GM23248 (cell line): ENCODE data around the gene NR5A2. TPM values are rescaled to one million over a fixed set of nuclear protein-coding genes. Genes with fewer than 3 reads are reported as not detected.
"Not testable (repeated sequence)": the region's sequence is repeated elsewhere in the genome, so short reads cannot be mapped to it uniquely, and the experiment has no call there.

Experiments used
- DNase-seq: peaks from one replicate; pipeline ENCODE4 v3.0.0-alpha.2; 2015
- H2AFZ ChIP-seq: fragments of 200-600 bp; sonication (generic); 2 replicates; pipeline ENCODE4 v1.6.1; 2016; ENCODE audit warnings: antibody characterized with exemption
- H3F3A ChIP-seq: fragments of 200-600 bp; sonication (generic); 2 replicates; pipeline ENCODE4 v1.6.1; 2016; ENCODE audit warnings: mild to moderate bottlenecking, antibody characterized with exemption, mixed run types; ENCODE audit not compliant: insufficient read depth
- H3K27ac ChIP-seq: fragments of 200-600 bp; sonication (generic); 2 replicates; pipeline ENCODE4 v1.5.1; 2016; ENCODE audit warnings: mild to moderate bottlenecking
- H3K27me3 ChIP-seq: fragments of 200-600 bp; sonication (generic); replicated peaks from 2 replicates; pipeline ENCODE4 v1.6.1; 2016; ENCODE audit warnings: mild to moderate bottlenecking; ENCODE audit not compliant: insufficient read depth
- H3K36me3 ChIP-seq: fragments of 200-600 bp; sonication (generic); 2 replicates; pipeline ENCODE4 v1.6.1; 2016; ENCODE audit warnings: low read depth, mild to moderate bottlenecking
- H3K4me1 ChIP-seq: fragments of 200-600 bp; sonication (generic); 2 replicates; pipeline ENCODE4 v1.6.1; 2016; ENCODE audit warnings: mild to moderate bottlenecking; ENCODE audit not compliant: insufficient read depth
- H3K4me2 ChIP-seq: fragments of 200-600 bp; sonication (generic); one replicate; pipeline ENCODE4 v1.6.1; 2016; ENCODE audit warnings: mild to moderate bottlenecking; ENCODE audit not compliant: unreplicated experiment
- H3K4me3 ChIP-seq: fragments of 200-600 bp; sonication (generic); 2 replicates; pipeline ENCODE4 v1.5.1; 2016; ENCODE audit warnings: mild to moderate bottlenecking
- H3K79me2 ChIP-seq: fragments of 200-600 bp; sonication (generic); 2 replicates; pipeline ENCODE4 v1.6.1; 2016; ENCODE audit warnings: mild to moderate bottlenecking; ENCODE audit not compliant: insufficient read depth
- H3K9ac ChIP-seq: fragments of 200-600 bp; sonication (generic); 2 replicates; pipeline ENCODE4 v1.6.1; 2016; ENCODE audit warnings: mild to moderate bottlenecking
- H3K9me2 ChIP-seq: fragments of 200-600 bp; sonication (generic); 2 replicates; pipeline ENCODE4 v1.6.1; 2016; ENCODE audit warnings: mixed run types, mild to moderate bottlenecking, moderate library complexity; ENCODE audit not compliant: insufficient read depth
- H3K9me3 ChIP-seq: fragments of 200-600 bp; sonication (generic); one replicate; pipeline ENCODE4 v1.6.1; 2017; ENCODE audit warnings: low read depth
- H4K20me1 ChIP-seq: fragments of 200-600 bp; sonication (generic); 2 replicates; pipeline ENCODE4 v1.6.0; 2016; ENCODE audit not compliant: insufficient read depth
- EZH2 ChIP-seq: fragments of 200-600 bp; sonication (generic); IDR thresholded peaks from 2 replicates; pipeline ENCODE4 v1.6.1; 2018; ENCODE audit warnings: antibody characterized with exemption, mild to moderate bottlenecking; ENCODE audit not compliant: insufficient read depth, poor library complexity, severe bottlenecking
- EZH2phosphoT487 ChIP-seq: fragments of 200-600 bp; sonication (generic); IDR thresholded peaks from 2 replicates; pipeline ENCODE4 v1.6.1; 2018; ENCODE audit warnings: antibody characterized with exemption, moderate library complexity, mild to moderate bottlenecking, low read depth; ENCODE audit not compliant: insufficient read depth
- WGBS, 2 experiments: methylation state at CpG; one replicate each; pipeline ENCODE4 v1.1.6; 2015 to 2017; ENCODE audit warnings: low lambda C conversion rate in 2 of 2, low coverage in 1 of 2; ENCODE audit errors: missing lambda C conversion rate in 2 of 2; 5-methylcytosine and 5-hydroxymethylcytosine counted together
- in situ Hi-C: fragments of 300-500 bp; cut with MboI; formaldehyde crosslinking; loops from 2 replicates; pipeline ENCODE4 v1.15.0; 2020
- polyA plus RNA-seq: library from polyadenylated mRNA; unstranded; fragments of >200 nt; fragmentation: Nextera tagmentation; extraction: Ambion mirVana; gene quantifications from 2 replicates; pipeline ENCODE4 v1.2.1, GENCODE V29; 2016
- total RNA-seq: library from RNA; depleted of rRNA; stranded (reverse); fragments of >200 nt; shearing (Covaris generic); gene quantifications from 2 replicates; pipeline ENCODE4 v1.2.3, GENCODE V29; 2014

NR5A2 gene
- total and polyA plus RNA-seq, 2 experiments from 2014 or later: 0.06 to 0.65 TPM

DNA sequence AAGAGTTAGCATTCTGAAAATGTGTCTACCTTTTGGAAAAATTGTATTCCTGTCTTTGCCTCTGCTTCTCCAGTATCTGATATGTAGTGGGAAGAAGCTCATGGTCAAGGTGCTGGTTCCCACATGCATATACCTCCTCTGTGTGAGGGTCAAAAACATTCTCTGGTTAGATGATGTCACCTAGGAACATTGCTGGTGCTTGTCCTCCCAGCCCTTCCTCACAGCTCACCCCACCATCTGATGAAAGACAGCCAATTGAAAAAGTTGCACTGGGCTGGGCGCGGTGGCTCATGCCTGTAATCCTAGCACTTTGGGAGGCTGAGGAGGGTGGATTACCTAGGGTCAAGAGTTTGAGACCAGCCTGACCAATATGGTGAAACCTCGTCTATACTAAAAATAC, 154.4 kb downstream of the NR5A2 start:
- Histone ChIP-seq H3K9ac (no peak overlapping the region), H3K79me2 (no peaks in the 10 kb centered on the region), H3K27me3 (no peaks in the 10 kb centered on the region), H3K4me1 (peaks cover 47% of the 10 kb centered on the region), H3K36me3 (no peaks in the 10 kb centered on the region), H4K20me1 (no peaks in the 10 kb centered on the region), H2AFZ (no peak overlapping the region), H3K27ac (no peak overlapping the region), H3K4me3 (no peak overlapping the region), H3K4me2 (no peak overlapping the region), H3K9me3 (no peaks in the 10 kb centered on the region), H3F3A (peaks cover 42% of the 10 kb centered on the region), H3K9me2 (no peaks in the 10 kb centered on the region)
- DNase-seq: no peak
- no peak for TF ChIP-seq EZH2phosphoT487
- no peak for TF ChIP-seq EZH2
- in situ Hi-C loops: no loop called here
- WGBS, 2 experiments: 95 to 100% methylated on average over 3 of the region's 3 CpGs

DNA sequence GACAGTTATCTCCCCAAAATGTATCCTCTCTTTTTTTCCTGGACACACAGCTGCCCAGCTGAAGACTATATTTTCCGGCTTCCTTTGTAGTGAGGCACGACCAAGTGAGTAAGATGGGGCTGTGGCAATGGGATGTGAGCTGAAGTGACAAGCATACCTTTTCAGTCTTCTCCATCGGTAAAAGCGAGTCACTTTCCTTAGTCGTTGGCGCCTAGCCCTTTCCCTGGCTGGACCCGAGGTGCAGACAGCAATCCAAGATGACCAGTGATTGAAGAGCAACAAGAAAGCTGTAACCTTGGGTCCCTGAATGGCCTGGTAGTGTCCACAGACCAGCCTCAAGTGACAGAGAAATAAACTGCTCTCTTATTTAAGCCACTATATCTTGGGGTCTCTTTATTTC, 155.2 kb downstream of the NR5A2 start:
- TF ChIP-seq EZH2phosphoT487 (no peak), EZH2 (no peak)
- Histone ChIP-seq H3K9ac (no peak overlapping the region), H3F3A (peaks cover 42% of the 10 kb centered on the region), H3K27me3 (no peaks in the 10 kb centered on the region), H3K36me3 (no peaks in the 10 kb centered on the region), H4K20me1 (no peaks in the 10 kb centered on the region), H3K4me3 (no peak overlapping the region), H2AFZ (no peak overlapping the region), H3K79me2 (no peaks in the 10 kb centered on the region), H3K4me1 (peaks cover 47% of the 10 kb centered on the region), H3K9me2 (no peaks in the 10 kb centered on the region), H3K27ac (no peak overlapping the region), H3K4me2 (no peak overlapping the region), H3K9me3 (no peaks in the 10 kb centered on the region)
- peak; percentile 31 for DNase-seq
- in situ Hi-C loops: no loop called here
- WGBS, 2 experiments: 47 to 50% methylated on average over 7 of the region's 7 CpGs

DNA sequence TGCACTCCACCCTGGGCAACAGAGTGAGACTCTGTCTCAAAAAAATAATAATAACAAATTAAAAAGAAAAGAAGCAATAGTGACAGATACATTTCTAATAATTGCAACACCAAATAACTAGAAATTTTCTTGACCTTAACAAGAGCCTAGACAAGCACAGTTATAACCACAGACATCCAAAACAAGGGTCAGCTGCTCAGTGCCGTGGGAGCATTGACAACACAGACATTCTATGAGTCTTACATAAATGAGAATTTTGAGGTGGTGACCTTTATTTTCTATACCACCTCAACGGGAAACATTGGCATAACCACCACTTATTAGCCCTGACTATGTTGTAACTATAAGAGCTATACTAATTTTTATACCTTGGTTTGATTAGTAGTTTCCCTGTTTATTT, 156.1 kb downstream of the NR5A2 start:
- Histone ChIP-seq H3K4me2 (peak overlapping the region; percentile 5), H2AFZ (no peak overlapping the region), H3K27me3 (no peaks in the 10 kb centered on the region), H3K27ac (peak overlapping the region; percentile 39), H3F3A (peaks cover 36% of the 10 kb centered on the region), H3K36me3 (no peaks in the 10 kb centered on the region), H3K79me2 (no peaks in the 10 kb centered on the region), H3K9ac (no peak overlapping the region), H3K9me2 (no peaks in the 10 kb centered on the region), H3K4me1 (peaks cover 42% of the 10 kb centered on the region), H3K4me3 (no peak overlapping the region), H4K20me1 (no peaks in the 10 kb centered on the region), H3K9me3 (no peaks in the 10 kb centered on the region)
- in situ Hi-C loops: no loop called here
- 25 to 46% methylated on average over 2 of the region's 2 CpGs for WGBS, 2 experiments
- TF ChIP-seq EZH2 (no peak), EZH2phosphoT487 (no peak)
- DNase-seq: peak; percentile 38

DNA sequence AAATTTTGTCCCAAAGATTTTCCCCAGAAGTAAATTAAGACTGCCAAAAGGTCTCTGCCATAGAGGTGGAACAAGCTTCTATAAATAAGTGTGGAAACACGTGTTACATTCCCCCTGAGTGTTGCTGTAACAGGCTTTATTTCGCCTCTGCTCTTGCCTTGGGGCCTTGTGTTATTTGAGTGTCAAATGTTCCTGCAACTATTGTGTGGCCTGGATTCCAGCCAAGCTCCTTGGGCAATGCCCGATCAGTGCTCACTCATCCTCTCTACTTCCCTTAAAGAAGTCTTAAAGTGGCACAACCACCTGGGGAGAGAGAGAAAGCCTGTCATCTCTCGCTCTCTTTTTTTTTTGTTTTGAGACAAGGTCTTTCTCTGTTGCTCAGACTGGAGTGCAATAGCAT, 156.7 kb downstream of the NR5A2 start:
- WGBS, 2 experiments: 26 to 32% methylated on average over 4 of the region's 4 CpGs
- Histone ChIP-seq H3K27me3 (no peaks in the 10 kb centered on the region), H3K9me2 (no peaks in the 10 kb centered on the region), H3F3A (peaks cover 30% of the 10 kb centered on the region), H2AFZ (peak overlapping the region; percentile 4; the same call in 1 of the 2 replicates), H3K79me2 (no peaks in the 10 kb centered on the region), H3K4me3 (no peak overlapping the region), H3K36me3 (no peaks in the 10 kb centered on the region), H4K20me1 (no peaks in the 10 kb centered on the region), H3K4me1 (peaks cover 36% of the 10 kb centered on the region), H3K9ac (no peak overlapping the region), H3K27ac (peak overlapping the region; percentile 39), H3K9me3 (no peaks in the 10 kb centered on the region), H3K4me2 (peak overlapping the region; percentile 5)
- in situ Hi-C loops: no loop called here
- peak; percentile 93 for DNase-seq
- no peak for TF ChIP-seq EZH2phosphoT487
- no peak for TF ChIP-seq EZH2

DNA sequence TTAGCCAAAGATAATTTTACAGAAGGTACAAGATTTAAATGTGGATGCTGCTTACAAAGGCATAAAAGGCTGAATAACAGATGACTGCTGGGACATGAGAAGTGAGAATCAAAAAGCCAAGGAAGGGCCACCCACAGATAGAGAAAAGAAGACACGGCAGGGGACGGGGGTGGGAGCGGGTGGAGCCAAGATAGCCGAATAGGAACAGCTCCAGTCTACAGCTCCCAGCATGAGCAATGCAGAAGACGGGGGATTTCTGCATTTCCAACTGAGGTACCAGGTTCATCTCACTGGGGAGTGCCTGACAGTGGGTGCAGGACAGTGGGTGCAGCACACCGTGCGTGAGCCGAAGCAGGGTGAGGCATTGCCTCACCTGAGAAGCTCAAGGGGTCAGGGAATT, 157.7 kb downstream of the NR5A2 start:
- H3K4me3 ChIP-seq, H3K9ac ChIP-seq, H3K9me2 ChIP-seq, H3K27me3 ChIP-seq, H3K4me2 ChIP-seq, H3K9me3 ChIP-seq, H3K79me2 ChIP-seq, in situ Hi-C loops, H2AFZ ChIP-seq, H3K36me3 ChIP-seq, H4K20me1 ChIP-seq, DNase-seq, H3K27ac ChIP-seq: not testable (repeated sequence)
- Histone ChIP-seq H3F3A (peaks cover 20% of the 10 kb centered on the region), H3K4me1 (peaks cover 26% of the 10 kb centered on the region)
- 64 to 80% methylated on average over 4 to 8 of the region's 8 CpGs for WGBS, 2 experiments

DNA sequence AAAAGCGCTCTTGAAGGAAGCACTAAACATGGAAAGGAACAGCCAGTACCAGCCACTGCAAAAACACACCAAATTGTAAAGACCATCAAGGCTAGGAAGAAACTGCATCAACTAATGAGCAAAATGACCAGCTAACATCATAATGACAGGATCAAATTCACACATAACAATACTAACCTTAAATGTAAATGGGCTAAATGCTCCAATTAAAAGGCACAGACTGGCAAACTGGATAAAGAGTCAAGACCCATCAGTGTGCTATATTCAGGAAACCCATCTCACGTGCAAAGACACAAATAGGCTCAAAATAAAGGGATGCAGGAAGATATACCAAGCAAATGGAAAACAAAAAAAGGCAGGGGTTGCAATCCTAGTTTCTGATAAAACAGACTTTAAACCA, 159.8 kb downstream of the NR5A2 start:
- H3K36me3 ChIP-seq, H3K27me3 ChIP-seq, DNase-seq, H3K27ac ChIP-seq, in situ Hi-C loops, H2AFZ ChIP-seq, H3K4me2 ChIP-seq, H3K9me2 ChIP-seq, H3K79me2 ChIP-seq, H4K20me1 ChIP-seq, H3K4me3 ChIP-seq, H3K9me3 ChIP-seq, H3K9ac ChIP-seq: not testable (repeated sequence)
- Histone ChIP-seq H3F3A (peaks cover 15% of the 10 kb centered on the region; the same call in 1 of the 2 replicates), H3K4me1 (peaks cover 14% of the 10 kb centered on the region)
- WGBS, 2 experiments: 47% methylated on average over 2 of the region's 2 CpGs
